ENCODE measurements around the gene LIMCH1. TPM values are rescaled to one million over a fixed set of nuclear protein-coding genes. Genes with fewer than 3 reads are reported as not detected.

Gene LIMCH1
- total RNA-seq, 2 donors from 2014 or later, result 3.1 to 5.8 TPM

DNA sequence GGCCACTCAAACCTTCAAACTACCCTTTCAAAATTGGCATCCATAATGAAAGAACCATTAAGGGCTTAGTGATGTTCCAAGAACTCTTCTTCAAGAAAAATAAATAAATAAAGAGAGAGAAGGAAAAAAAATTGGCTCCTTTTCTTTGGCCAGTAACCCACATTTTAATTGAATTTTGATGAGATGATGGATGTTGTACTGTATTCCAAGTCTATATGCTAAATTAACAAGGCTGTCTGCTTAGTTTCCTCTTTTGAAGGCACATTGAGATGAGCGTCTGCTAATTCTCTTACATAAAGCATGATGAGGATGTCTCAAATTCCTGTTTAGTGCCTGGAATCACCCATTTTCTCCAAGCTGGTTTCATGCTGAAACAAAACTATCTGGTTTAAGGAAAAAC lies 177.2 kb downstream of the LIMCH1 start:
- Histone ChIP-seq H3K27me3 (ENCODE audit: control insufficient read depth, insufficient read depth, low read length, poor library complexity, severe bottlenecking) (peaks cover 43% of the 10 kb centered on the region), H3K27ac (ENCODE audit: low read depth, low read length) (no peak overlapping the region), H3K4me3 (ENCODE audit: low read length) (no peak overlapping the region), H3K36me3 (ENCODE audit: control insufficient read depth, insufficient read depth, low read length) (no peaks in the 10 kb centered on the region), H3K4me1 (ENCODE audit: control insufficient read depth, insufficient read depth, low read length) (no peaks in the 10 kb centered on the region), H3K9ac (ENCODE audit: extremely low read depth, low read length, poor library complexity, severe bottlenecking) (no peak overlapping the region), H3K9me3 (ENCODE audit: control insufficient read depth, low read length) (no peaks in the 10 kb centered on the region)
- no peak for DNase-seq
- 83 to 92% methylated on average over 1 of the region's 1 CpG for WGBS, 2 experiments (ENCODE audit: insufficient coverage in 1 of 2, insufficient read length in 1 of 2)
- Mint-ChIP-seq H3K4me3 (no peak overlapping the region), H3K27me3 (ENCODE audit: insufficient read depth) (peaks cover 49% of the 10 kb centered on the region), H3K36me3 (ENCODE audit: low read depth) (no peaks in the 10 kb centered on the region), H3K4me1 (no peaks in the 10 kb centered on the region), H3K9me3 (no peaks in the 10 kb centered on the region), H3K27ac (no peak overlapping the region)
- TF ChIP-seq CTCF (conservative IDR thresholded peaks at IDR 0.05), result no peak

DNA sequence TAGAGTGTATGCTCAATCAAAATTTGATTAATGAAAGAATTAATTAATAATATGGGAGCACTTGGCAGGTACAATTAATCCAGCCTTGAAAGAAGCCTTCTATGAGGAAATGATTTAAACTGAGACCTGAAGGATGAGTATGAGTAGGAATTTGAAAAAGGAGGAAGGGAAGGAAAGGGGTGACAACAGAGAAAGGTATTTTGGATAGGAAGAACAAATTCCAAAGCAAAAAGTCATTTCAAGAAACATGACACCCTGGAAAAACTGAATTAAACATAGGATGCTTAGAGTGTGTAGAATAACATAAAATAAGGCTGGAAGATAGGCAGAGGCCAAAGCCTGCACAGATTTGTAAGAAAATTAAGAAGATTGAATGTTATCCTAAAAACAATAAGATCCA lies 180.9 kb downstream of the LIMCH1 start:
- H3K9ac ChIP-seq (ENCODE audit: extremely low read depth, low read length, poor library complexity, severe bottlenecking), result no peak overlapping the region
- H3K27me3 Mint-ChIP-seq (ENCODE audit: insufficient read depth), result peaks cover 86% of the 10 kb centered on the region
- no peak overlapping the region for H3K4me3 ChIP-seq (ENCODE audit: low read length)
- no peak for TF ChIP-seq CTCF (conservative IDR thresholded peaks at IDR 0.05)
- DNase-seq, result no peak
- no peak overlapping the region for H3K4me3 Mint-ChIP-seq
- H3K4me1 ChIP-seq (ENCODE audit: control insufficient read depth, insufficient read depth, low read length), result no peaks in the 10 kb centered on the region
- H3K4me1 Mint-ChIP-seq, result no peaks in the 10 kb centered on the region
- no peaks in the 10 kb centered on the region for H3K9me3 ChIP-seq (ENCODE audit: control insufficient read depth, low read length)
- H3K36me3 Mint-ChIP-seq (ENCODE audit: low read depth), result no peaks in the 10 kb centered on the region
- no peak overlapping the region for H3K27ac ChIP-seq (ENCODE audit: low read depth, low read length)
- peaks cover 72% of the 10 kb centered on the region for H3K27me3 ChIP-seq (ENCODE audit: control insufficient read depth, insufficient read depth, low read length, poor library complexity, severe bottlenecking)
- H3K36me3 ChIP-seq (ENCODE audit: control insufficient read depth, insufficient read depth, low read length), result no peaks in the 10 kb centered on the region
- no peak overlapping the region for H3K27ac Mint-ChIP-seq
- no peaks in the 10 kb centered on the region for H3K9me3 Mint-ChIP-seq

DNA sequence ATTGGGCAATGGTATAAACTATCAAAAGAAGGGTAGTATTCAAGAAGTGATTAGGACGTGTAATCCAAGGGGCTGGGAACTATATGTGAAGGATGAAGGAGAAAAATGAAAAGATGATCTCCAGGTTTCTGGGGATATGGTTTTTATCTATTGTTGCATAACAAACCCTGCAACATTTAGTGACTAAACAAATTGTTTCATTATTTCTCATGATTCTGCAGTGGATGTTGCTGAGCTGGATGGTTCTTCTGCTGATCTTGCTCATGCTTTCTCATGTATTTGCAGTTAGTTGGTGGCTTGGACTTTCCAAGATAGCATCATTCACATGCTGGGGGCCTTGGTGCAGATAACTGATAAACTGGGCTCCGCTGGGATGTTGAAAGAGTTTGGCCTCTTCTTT lies 181.5 kb downstream of the LIMCH1 start:
- H3K36me3 ChIP-seq (ENCODE audit: control insufficient read depth, insufficient read depth, low read length), result no peaks in the 10 kb centered on the region
- no peak for TF ChIP-seq CTCF (conservative IDR thresholded peaks at IDR 0.05)
- Mint-ChIP-seq H3K27ac (no peak overlapping the region), H3K27me3 (ENCODE audit: insufficient read depth) (peaks cover 88% of the 10 kb centered on the region), H3K4me1 (no peaks in the 10 kb centered on the region), H3K9me3 (no peaks in the 10 kb centered on the region), H3K36me3 (ENCODE audit: low read depth) (no peaks in the 10 kb centered on the region), H3K4me3 (no peak overlapping the region)
- WGBS, 2 experiments (ENCODE audit: insufficient coverage in 1 of 2, insufficient read length in 1 of 2), result 86 to 92% methylated on average over 2 of the region's 2 CpGs
- H3K27me3 ChIP-seq (ENCODE audit: control insufficient read depth, insufficient read depth, low read length, poor library complexity, severe bottlenecking), result peaks cover 72% of the 10 kb centered on the region
- no peak for DNase-seq
- H3K4me1 ChIP-seq (ENCODE audit: control insufficient read depth, insufficient read depth, low read length), result no peaks in the 10 kb centered on the region
- H3K9ac ChIP-seq (ENCODE audit: extremely low read depth, low read length, poor library complexity, severe bottlenecking), result no peak overlapping the region
- no peaks in the 10 kb centered on the region for H3K9me3 ChIP-seq (ENCODE audit: control insufficient read depth, low read length)
- no peak overlapping the region for H3K27ac ChIP-seq (ENCODE audit: low read depth, low read length)
- no peak overlapping the region for H3K4me3 ChIP-seq (ENCODE audit: low read length)
